NCI-H128 (cell line): Measurements from ENCODE around the gene CLCA4.
"Not testable (repeated sequence)": the region's sequence is repeated elsewhere in the genome, so short reads cannot be mapped to it uniquely, and the experiment has no call there.

Source experiments
- DNase-seq: peaks from one replicate; lab custom pipeline; 2025; ENCODE audit not compliant: unreplicated experiment; lab: John Stamatoyannopoulos, UW

Gene CLCA4, protein sequence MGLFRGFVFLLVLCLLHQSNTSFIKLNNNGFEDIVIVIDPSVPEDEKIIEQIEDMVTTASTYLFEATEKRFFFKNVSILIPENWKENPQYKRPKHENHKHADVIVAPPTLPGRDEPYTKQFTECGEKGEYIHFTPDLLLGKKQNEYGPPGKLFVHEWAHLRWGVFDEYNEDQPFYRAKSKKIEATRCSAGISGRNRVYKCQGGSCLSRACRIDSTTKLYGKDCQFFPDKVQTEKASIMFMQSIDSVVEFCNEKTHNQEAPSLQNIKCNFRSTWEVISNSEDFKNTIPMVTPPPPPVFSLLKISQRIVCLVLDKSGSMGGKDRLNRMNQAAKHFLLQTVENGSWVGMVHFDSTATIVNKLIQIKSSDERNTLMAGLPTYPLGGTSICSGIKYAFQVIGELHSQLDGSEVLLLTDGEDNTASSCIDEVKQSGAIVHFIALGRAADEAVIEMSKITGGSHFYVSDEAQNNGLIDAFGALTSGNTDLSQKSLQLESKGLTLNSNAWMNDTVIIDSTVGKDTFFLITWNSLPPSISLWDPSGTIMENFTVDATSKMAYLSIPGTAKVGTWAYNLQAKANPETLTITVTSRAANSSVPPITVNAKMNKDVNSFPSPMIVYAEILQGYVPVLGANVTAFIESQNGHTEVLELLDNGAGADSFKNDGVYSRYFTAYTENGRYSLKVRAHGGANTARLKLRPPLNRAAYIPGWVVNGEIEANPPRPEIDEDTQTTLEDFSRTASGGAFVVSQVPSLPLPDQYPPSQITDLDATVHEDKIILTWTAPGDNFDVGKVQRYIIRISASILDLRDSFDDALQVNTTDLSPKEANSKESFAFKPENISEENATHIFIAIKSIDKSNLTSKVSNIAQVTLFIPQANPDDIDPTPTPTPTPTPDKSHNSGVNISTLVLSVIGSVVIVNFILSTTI

DNA sequence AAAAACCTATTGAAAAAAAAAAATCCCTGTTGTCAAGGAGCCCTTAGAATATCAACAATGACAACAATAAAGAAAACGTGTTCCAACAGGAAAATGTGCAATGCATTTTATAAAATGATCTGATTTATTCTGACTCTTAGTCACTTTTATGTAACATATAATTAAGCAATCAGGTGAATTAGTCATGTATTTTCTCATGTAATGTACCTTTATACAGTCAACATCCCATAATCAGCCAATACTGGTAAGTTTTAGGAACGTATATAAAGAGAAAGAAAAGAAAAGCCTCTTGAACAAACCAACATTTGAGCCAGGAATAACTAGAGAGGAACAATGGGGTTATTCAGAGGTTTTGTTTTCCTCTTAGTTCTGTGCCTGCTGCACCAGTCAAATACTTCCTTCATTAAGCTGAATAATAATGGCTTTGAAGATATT, at the start of gene CLCA4:
Gene CLCA4 (plus strand): TSS at position 292 of the 435 bp plus-strand sequence. CDS start 42 bp downstream, at position 334.
- no peak for DNase-seq

DNA sequence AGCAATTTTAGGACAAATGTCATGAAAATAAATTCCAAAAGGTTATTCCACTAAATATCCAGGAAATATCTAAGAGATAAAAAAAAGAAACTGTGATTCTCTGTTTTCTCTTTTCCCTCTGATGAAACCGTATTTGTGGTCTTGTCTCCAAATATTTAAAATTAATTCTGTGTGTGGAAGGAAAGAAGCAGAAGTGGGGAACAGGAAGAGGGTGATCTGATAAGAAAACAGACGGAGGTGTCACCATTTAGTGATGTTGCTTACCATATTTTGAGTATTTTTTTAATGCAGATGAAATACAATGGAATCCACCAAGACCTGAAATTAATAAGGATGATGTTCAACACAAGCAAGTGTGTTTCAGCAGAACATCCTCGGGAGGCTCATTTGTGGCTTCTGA, 48.6 kb upstream of the CLCA4 start:
- DNase-seq = no peak

DNA sequence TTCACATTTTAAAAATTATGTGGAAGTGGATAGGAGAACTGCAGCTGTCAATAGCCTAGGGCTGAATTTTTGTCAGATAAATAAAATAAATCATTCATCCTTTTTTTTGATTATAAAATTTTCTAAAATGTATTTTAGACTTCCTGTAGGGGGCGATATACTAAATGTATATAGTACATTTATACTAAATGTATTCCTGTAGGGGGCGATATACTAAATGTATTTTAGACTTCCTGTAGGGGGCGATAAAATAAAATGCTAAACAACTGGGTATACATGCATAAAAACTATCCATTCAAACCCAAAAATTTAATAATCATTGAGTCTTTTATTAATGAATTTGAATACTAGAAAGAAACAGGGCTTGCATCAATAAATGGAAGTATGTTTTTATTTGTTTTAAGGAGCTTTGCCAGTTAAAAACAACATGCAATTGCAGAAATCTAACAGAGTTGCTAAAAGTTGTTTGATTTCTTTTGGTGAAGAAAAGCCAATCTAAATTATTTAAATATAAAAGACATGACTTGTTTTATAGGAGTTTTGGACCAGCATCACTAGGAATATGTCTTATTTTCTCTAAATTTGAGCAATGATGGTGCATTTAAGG, 46.8 kb upstream of the CLCA4 start:
- no peak for DNase-seq

DNA sequence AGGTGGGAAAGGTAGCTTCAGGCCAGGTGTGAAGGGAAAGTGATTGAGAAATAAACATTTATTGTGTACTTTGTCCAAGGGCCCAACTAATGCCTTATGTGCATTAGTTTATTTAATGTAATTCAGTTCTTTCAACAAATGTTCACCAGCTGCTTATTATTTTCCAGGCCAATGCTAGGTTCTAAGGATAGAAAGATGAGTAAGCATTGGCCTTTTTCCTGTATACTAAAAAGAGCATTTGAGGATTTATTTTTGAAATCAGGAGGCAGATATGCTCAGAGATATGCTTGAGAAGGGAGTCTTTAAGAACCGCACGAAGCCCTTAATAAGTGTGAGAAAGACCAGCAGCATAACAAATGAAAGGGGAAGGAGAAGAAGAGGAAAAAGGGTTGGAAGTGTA, 46.2 kb upstream of the CLCA4 start:
- no peak for DNase-seq

DNA sequence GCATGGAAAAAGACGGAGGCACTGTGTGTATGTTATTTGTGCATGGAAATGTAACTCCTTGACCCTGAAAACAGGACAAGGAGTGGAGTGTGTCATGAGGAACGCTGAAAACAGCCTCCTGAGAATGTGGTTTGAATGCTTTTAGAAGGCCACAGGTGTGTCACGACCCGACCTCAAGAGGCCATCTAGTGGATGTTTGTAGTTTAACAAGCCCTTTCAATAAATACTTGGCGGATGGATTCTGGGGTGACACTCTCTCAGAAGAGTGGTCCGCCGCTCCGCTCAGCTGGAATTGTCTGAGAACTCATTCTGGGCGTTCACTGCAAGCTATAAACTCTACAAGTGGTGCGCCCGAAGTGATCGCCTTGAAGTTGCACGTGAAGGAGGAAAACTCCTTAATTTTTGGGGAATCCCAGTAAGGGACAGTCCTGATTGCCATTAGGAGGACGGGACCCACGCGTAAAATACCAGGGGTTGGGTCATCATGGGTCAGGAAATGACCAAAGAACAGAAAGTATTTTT, 44.7 kb upstream of the CLCA4 start:
- not testable (repeated sequence) for DNase-seq

DNA sequence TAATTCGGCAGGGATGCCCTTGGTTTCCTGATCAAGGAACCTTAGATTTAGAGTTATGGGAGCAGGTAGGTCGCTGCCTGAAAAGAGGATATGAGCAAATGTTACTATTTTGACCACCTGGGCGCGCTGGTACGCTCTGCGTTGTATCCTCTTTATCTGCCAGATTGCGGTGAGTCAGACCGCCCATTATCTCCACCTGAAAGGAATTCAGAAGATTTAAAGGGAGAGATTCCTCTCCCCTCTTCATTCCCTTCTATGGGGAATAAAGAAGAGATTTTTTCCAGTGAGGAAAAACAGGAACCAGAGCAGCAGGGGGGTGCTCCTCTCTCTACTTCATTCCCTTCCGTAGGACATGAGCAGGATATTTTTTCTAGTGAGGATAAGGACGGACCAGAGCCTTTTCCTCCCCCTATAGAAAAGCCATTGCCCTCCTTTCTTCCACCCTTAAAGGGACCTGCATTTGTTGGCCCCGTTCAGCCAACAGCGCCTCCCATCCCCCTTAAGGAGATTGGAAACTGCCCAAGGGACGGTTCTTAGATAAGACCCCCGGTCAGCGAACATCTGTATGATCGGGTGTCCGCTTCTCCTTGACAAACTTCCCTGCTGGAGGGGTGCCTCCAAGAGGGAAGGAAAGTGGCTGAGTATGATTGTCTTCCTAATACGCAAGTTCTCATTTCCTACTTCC, 44.0 kb upstream of the CLCA4 start:
- no peak for DNase-seq

DNA sequence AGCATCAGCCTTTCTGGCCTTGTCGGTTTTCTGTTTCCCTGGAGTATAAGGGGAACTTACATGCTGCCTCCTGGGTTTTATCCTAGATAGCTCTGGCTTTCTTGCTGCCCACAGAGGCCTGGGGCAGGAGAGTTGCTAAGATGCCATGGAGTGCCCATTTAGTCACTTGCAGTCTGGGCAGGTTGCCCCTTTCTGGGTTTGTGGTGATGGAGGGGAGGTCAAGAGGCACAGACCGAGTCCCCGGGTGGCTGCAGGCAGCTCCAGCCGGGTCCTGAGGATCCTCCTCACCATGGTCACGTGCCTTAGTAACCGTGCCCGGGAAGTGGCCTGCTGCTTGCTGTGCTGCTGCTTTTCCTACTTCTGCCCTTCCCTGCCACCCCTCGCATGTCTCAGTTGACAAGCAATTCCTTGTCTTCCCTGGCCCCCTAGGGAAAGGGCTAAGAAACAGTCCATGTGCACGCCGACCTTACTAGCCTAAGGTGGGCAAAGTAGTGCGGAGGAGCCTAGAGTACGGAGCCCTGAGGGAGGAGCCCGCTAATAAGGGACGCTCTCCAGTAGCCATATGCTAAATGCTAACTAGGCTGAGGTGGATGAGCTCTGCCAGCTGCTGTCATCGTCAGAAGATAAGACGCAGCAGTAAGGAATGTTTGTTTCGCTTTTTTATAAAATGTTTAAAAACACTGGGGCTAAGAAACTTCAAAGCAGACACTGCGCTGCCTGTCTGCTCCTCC, 43.3 kb upstream of the CLCA4 start:
- no peak for DNase-seq

DNA sequence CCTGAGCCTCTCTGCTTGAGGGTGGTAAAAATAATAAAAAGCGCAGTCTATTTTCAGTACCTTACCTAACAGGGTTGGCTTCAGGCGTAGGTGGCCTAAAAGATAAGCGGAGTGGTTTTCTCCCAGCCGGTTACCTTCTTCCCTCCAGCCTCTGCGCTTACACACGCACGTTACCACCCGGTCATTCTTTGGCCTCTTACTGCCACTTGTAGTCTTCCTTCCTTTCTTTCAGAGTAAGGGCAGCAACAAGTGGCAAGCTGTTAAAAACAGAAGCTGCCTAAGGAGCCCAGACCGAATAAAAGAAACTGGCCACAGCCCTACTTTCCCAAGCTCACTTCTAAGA, 42.8 kb upstream of the CLCA4 start:
- DNase-seq = no peak

DNA sequence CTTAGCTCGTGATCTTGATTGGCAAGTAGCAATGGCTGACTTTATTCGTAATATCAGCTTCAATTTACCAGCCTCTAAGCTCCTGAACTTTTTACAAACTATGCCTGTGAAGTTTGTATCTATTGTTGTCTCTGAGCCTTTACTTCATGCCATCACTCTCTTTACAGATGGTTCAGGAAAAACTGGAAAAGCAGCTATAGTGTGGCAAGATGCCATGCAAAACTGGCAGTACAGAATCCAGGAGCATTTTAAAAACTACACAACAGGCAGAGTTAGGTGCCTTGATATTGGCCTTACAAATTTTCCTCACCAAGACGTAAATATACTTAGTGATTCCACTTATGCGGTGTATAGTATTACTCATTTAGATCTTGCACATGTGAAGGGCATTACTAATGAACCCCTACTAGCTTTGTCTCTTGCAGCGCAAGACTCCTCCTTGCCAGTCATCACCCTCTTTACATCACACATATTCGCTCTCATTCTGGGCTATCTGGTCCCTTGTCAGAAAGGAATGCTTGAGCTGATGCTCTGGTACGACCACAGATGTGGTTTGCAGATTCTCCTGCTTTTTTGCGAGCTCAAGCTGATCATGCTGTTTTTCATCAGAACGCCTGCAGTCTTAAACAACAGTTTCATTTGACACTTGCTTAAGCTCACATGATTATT, 41.8 kb upstream of the CLCA4 start:
- DNase-seq = no peak

DNA sequence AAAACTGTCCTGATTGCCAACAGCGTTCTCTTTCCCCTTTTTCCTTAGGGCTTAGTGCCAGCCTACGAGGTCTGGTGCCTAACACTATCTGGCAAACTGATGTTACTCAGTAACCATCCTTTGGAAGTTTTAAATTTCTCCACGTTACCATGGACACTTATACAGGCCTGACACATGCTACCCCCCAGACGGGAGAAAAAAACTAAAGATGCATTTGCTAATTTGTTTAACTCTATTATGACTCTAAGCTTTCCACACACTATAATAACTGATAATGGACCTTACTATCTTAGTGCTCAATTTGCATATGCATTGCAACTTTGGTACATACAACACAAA, 41.3 kb upstream of the CLCA4 start:
- no peak for DNase-seq

DNA sequence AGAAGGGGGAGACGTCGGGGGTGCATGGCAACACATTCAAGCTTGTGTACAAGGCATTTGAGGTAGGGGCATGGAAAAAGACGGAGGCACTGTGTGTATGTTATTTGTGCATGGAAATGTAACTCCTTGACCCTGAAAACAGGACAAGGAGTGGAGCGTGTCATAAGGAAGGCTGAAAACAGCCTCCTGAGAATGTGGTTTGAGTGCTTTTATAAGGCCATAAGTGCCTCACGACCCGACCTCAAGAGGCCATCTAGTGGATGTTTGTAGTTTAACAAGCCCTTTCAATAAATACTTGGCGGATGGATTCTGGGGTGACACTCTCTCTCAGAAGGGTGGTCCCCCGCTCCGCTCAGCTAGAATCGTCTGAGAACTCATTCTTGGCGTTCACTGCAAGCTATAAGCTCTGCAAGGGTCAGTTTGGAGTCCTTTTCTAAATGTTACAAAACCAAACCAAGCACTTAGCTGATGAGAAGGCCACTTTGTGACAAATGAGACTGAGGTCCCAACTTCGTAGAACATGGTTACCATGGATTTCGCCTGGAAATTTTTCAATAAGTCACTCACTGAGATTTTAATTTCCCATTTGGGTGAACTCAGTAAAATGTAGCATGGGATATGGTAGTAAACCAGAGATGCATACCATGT, 38.8 kb upstream of the CLCA4 start:
- DNase-seq = no peak

DNA sequence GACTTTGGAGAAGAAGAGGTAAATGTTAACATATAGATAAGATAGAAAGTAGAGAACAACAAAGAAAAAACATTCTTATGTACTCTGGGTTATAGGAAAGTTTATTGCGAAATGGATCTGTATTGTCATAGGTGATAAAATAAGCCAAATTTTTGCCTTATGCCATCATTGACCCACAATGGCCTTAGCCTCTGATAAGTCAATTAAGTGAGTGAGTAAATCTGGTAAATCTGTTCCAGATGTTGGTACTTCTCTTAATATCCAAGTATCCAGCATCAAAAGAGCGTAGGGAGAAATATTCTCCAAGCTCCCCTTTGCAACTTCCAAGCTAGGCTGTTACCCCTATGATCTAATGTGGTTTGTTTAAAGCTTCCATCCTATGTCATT, 38.3 kb upstream of the CLCA4 start:
- no peak for DNase-seq

DNA sequence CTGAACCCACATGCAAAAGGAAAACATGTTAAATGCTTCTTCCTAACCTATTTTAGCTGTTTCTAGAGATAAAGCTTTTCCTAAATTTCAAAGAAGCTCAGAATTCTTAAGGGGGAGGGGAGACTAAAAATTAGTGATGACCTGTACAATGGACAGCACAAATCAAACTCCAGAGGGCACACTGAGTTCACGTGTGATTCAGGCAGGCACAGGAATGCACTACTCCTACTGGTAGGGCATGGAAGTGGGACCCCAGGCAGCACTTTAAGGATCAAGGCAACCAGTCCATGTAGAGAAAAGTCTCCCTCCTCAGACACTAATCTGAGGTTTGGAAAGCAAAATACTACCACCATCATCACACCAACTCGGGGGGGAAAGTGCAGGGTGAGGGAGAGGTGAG, 31.3 kb upstream of the CLCA4 start:
- no peak for DNase-seq

DNA sequence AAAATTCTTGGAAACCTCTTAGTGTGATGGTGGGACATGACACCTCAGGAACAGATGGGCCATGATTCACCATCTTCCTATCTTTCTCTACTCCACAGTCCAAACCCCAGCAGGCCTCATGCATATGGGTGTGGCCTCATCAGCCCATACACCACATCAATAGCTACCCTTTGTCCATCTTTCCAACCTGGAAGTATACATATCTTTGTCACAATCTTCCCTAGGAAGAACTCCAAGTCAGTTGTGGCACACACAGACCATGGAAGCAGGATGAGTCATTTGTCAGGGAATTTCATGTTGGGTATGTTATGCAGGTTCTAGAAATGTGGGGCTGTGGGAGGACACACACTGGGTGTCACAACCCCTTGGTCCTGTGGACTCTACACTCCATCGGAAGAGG, 30.5 kb upstream of the CLCA4 start:
- no peak for DNase-seq

DNA sequence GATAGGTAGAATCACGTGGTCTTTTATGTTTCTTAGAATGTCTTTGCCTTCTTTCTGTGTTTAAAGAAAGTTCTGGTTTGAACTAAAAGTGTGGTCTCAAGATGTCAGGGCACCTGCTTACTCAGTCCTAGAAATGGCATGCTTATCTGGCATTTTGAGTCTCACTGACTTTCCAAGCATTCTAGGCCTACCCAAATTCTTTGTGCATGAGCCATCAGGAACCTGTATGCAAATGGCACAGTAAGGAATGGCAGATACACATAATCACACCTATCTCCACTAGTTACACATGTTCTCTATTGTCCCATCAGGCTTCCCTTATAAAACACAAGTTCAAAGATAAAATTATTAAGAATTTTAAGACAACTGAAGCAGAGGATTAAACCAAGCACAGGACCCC, 29.5 kb upstream of the CLCA4 start:
- DNase-seq = no peak

DNA sequence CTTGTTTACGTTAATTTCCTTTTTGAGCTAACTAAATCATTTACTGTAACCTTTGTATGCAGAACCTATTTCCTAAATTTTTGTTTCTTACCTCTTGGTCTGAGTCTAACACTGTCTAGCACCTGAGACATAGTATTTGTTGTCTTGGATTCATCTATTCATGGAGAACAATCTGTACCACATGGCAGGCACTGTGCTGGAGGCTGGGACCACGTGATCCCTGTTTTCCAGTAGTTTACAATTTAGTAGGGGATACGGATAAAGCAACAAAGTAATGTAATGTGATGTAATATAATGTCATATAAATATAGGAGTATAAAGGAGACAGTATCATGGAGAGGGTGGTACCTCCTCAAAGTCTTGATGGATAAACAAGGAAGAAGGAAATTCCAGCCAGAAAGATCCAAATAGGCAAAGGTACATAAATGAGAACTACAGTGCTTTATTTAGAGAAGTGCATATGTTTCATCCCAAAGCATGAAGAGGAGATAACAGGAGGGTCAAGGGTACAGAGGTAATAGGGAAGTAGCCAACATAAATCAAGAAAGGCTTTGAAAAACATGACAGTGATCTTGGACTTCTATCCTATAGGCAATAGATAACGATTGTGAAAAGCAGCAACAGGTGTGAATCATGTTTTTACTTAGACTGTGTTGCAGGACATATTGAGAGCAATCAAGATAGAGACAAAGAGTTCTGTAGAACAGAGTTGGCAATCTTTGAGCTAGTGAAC, 25.9 kb upstream of the CLCA4 start:
- no peak for DNase-seq

DNA sequence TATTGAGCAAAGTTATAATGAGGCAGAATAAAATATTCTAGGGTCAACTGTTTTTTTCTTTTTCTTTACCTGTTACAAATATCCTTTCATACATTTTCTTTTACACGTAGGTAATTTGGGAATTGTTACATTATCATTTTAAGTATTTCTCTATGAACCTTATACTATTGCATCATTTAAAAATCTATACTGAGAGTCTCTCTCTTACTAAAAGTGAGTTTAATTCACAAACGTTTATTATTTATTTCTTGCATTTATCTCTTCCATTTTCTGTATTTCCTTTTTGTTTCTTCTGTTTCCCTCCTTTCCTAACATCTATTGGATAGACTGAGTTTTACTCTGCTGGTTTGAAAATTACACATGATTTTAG, 25.4 kb upstream of the CLCA4 start:
- no peak for DNase-seq

DNA sequence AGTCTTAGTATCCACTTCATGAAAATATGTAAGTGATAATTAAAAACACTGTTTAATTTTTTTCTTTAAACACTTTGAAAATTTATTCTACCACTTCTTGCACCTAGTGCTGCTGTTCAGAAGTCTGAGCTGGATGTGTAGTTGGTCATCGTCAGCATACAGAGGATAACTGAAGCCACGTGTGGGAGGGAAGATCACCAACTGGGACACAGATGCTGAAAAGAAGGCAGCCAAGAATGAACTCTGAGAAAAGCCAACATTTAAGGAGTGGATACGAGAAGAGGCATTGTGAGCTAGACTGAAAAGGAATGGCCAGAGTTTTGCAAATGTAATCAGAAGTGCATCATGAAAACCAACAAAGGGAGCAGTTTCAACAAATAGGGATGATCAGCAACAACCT, 24.6 kb upstream of the CLCA4 start:
- no peak for DNase-seq
